ENCODE measurements around the gene ALPK1. TPM values are rescaled to one million over a fixed set of nuclear protein-coding genes. Genes with fewer than 3 reads are reported as not detected.
"Not testable (repeated sequence)": the region's sequence is repeated elsewhere in the genome, so short reads cannot be mapped to it uniquely, and the experiment has no call there.

ALPK1 gene
- total RNA-seq, 1 experiment from 2014 or later = 0.17 TPM

DNA sequence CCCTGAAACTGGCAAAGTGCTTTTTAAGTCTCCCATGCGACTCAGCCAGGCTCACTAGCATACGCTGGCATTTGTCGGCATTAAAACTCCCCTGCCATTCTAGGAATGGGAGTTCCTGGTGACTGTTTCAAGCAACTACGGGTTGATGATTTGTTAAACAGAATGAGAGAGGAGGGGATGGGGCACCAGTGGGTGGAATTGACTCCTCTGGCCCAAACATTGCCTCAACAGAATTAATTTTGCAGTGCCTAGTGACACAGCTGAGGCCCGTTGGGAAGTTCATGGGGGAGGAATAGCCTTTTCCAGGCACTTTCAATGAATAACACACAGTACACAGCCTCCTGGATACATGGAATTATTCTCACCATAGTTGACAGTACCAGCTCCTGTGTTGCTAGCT is 188.8 kb downstream of the ALPK1 start:
- no peaks in the 10 kb centered on the region for H3K79me2 ChIP-seq (ENCODE audit: insufficient read depth, low read length)
- no peak overlapping the region for H3K4me3 Mint-ChIP-seq
- H4K20me1 ChIP-seq (ENCODE audit: control insufficient read depth, insufficient read depth, insufficient read length) = peaks cover 2% of the 10 kb centered on the region
- no peak overlapping the region for H3T11ph ChIP-seq (ENCODE audit: low read length)
- no peak for DNase-seq
- no peak overlapping the region for H3K14ac ChIP-seq (ENCODE audit: insufficient read depth, low read length)
- no peak overlapping the region for H4K8ac ChIP-seq (replicated peaks; ENCODE audit: insufficient read length, low read depth, low read length)
- H3K27ac Mint-ChIP-seq = no peak overlapping the region
- H3K9me3 Mint-ChIP-seq = peaks cover 28 to 30% of the 10 kb centered on the region in 2 experiments
- H2BK5ac ChIP-seq (ENCODE audit: insufficient read length, low read length) = no peak overlapping the region
- no peak overlapping the region for H2BK120ac ChIP-seq (ENCODE audit: low read depth, low read length, poor library complexity, severe bottlenecking)
- H3K27ac ChIP-seq (ENCODE audit: insufficient read length, low read depth, low read length) = no peak overlapping the region
- H3K27me3 ChIP-seq (ENCODE audit: insufficient read depth, low read length) = no peaks in the 10 kb centered on the region
- no peak overlapping the region for H3K18ac ChIP-seq (ENCODE audit: insufficient read length, low read depth, low read length)
- no peak overlapping the region for H3K23ac ChIP-seq (ENCODE audit: insufficient read length, low read depth, low read length)
- H2AK5ac ChIP-seq (ENCODE audit: insufficient read length, low read length) = no peak overlapping the region
- no peaks in the 10 kb centered on the region for H3K79me1 ChIP-seq (ENCODE audit: insufficient read depth, low read depth, low read length, poor library complexity, severe bottlenecking)
- peaks cover 1% of the 10 kb centered on the region for H3K27me3 Mint-ChIP-seq (ENCODE audit: low read depth)
- no peak overlapping the region for H2AFZ ChIP-seq (ENCODE audit: low read length)
- no peak overlapping the region for H4K91ac ChIP-seq (ENCODE audit: insufficient read length, low read depth, low read length)
- H3K4me2 ChIP-seq (ENCODE audit: insufficient read depth, insufficient read length, low read length) = no peak overlapping the region
- no peaks in the 10 kb centered on the region for H3K4me1 Mint-ChIP-seq
- no peaks in the 10 kb centered on the region for H3K9me3 ChIP-seq (ENCODE audit: control insufficient read depth, low read depth, low read length)
- H2BK12ac ChIP-seq (ENCODE audit: insufficient read length, low read depth, low read length) = no peak overlapping the region
- TF ChIP-seq, protein P1, sequence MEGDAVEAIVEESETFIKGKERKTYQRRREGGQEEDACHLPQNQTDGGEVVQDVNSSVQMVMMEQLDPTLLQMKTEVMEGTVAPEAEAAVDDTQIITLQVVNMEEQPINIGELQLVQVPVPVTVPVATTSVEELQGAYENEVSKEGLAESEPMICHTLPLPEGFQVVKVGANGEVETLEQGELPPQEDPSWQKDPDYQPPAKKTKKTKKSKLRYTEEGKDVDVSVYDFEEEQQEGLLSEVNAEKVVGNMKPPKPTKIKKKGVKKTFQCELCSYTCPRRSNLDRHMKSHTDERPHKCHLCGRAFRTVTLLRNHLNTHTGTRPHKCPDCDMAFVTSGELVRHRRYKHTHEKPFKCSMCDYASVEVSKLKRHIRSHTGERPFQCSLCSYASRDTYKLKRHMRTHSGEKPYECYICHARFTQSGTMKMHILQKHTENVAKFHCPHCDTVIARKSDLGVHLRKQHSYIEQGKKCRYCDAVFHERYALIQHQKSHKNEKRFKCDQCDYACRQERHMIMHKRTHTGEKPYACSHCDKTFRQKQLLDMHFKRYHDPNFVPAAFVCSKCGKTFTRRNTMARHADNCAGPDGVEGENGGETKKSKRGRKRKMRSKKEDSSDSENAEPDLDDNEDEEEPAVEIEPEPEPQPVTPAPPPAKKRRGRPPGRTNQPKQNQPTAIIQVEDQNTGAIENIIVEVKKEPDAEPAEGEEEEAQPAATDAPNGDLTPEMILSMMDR (conservative IDR thresholded peaks at IDR 0.05) = no peak
- H3K4me1 ChIP-seq (ENCODE audit: insufficient read depth, low read length) = no peaks in the 10 kb centered on the region
- whole genome bisulfite sequencing (ENCODE audit: extremely low coverage, insufficient read length, low lambda C conversion rate) = no CpG with 5 or more reads among the region's 5 CpGs
- H3K56ac ChIP-seq (ENCODE audit: insufficient read length, low read depth, low read length) = no peak overlapping the region
- no peak overlapping the region for H3K9ac ChIP-seq (ENCODE audit: extremely low read depth, insufficient read length, low read length)
- H3K36me3 Mint-ChIP-seq (ENCODE audit: insufficient read depth in 1 of 3, low read depth in 3 of 3) = peaks cover 8 to 29% (median 13%) of the 10 kb centered on the region in 3 experiments
- H3K4ac ChIP-seq (ENCODE audit: low read depth, low read length) = no peak overlapping the region
- H4K5ac ChIP-seq (ENCODE audit: insufficient read length, low read depth, low read length) = no peak overlapping the region
- no peak overlapping the region for H2BK15ac ChIP-seq (ENCODE audit: low read depth, low read length)
- H3K23me2 ChIP-seq (ENCODE audit: insufficient read length, low read depth, low read length, poor library complexity, severe bottlenecking) = no peaks in the 10 kb centered on the region
- no peak overlapping the region for H2BK20ac ChIP-seq (ENCODE audit: low read depth, low read length, poor library complexity, severe bottlenecking)

DNA sequence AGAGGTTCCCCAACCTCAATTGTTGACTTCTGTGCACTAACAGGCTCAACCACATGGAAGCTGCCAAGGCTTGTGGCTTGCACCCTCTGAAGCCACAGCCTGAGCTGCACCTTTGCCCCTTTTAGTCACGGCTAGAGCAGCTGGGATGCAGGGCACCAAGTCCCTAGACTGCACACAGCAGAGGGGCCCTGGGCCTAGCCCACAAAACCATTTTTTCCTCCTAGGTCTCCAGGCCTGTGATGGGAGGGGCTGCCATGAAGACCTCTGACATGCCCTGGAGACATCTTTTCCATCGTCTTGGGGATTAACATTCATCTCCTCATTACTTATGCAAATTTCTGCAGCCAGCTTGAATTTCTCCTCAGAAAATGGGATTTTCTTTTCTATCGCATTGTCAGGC is 193.6 kb downstream of the ALPK1 start:
- not testable (repeated sequence) for H3T11ph ChIP-seq (ENCODE audit: low read length); H3K27me3 ChIP-seq (ENCODE audit: insufficient read depth, low read length); H3K27ac ChIP-seq (ENCODE audit: insufficient read length, low read depth, low read length); H2BK20ac ChIP-seq (ENCODE audit: low read depth, low read length, poor library complexity, severe bottlenecking); H2AK5ac ChIP-seq (ENCODE audit: insufficient read length, low read length); H4K8ac ChIP-seq (replicated peaks; ENCODE audit: insufficient read length, low read depth, low read length); H2BK120ac ChIP-seq (ENCODE audit: low read depth, low read length, poor library complexity, severe bottlenecking); DNase-seq; H3K23ac ChIP-seq (ENCODE audit: insufficient read length, low read depth, low read length); H3K4me3 Mint-ChIP-seq; H3K14ac ChIP-seq (ENCODE audit: insufficient read depth, low read length); H2BK5ac ChIP-seq (ENCODE audit: insufficient read length, low read length); H3K9ac ChIP-seq (ENCODE audit: extremely low read depth, insufficient read length, low read length); H3K79me2 ChIP-seq (ENCODE audit: insufficient read depth, low read length); H3K27me3 Mint-ChIP-seq (ENCODE audit: low read depth); H4K20me1 ChIP-seq (ENCODE audit: control insufficient read depth, insufficient read depth, insufficient read length); H4K91ac ChIP-seq (ENCODE audit: insufficient read length, low read depth, low read length); H3K9me3 ChIP-seq (ENCODE audit: control insufficient read depth, low read depth, low read length); H3K4me1 Mint-ChIP-seq; H3K4me2 ChIP-seq (ENCODE audit: insufficient read depth, insufficient read length, low read length); H3K4me1 ChIP-seq (ENCODE audit: insufficient read depth, low read length); H2BK12ac ChIP-seq (ENCODE audit: insufficient read length, low read depth, low read length); H3K4ac ChIP-seq (ENCODE audit: low read depth, low read length); H2AFZ ChIP-seq (ENCODE audit: low read length); H2BK15ac ChIP-seq (ENCODE audit: low read depth, low read length); H3K27ac Mint-ChIP-seq; H3K18ac ChIP-seq (ENCODE audit: insufficient read length, low read depth, low read length); H3K23me2 ChIP-seq (ENCODE audit: insufficient read length, low read depth, low read length, poor library complexity, severe bottlenecking); H3K79me1 ChIP-seq (ENCODE audit: insufficient read depth, low read depth, low read length, poor library complexity, severe bottlenecking); H4K5ac ChIP-seq (ENCODE audit: insufficient read length, low read depth, low read length); H3K56ac ChIP-seq (ENCODE audit: insufficient read length, low read depth, low read length)
- Mint-ChIP-seq H3K9me3 (peaks cover 34 to 43% of the 10 kb centered on the region in 2 experiments), H3K36me3 (ENCODE audit: insufficient read depth in 1 of 3, low read depth in 3 of 3) (peaks cover 14 to 31% (median 22%) of the 10 kb centered on the region in 3 experiments)
- no CpG with 5 or more reads among the region's 3 CpGs for WGBS (ENCODE audit: extremely low coverage, insufficient read length, low lambda C conversion rate)

All from H9 (cell line).